Renal cortex interstitium (tissue), 11 donors: ENCODE results near the gene ZMIZ1. TPM values are rescaled to one million over a fixed set of nuclear protein-coding genes. Genes with fewer than 3 reads are reported as not detected.

ENCODE experiments used
- DNase-seq, 11 donors: peaks; one replicate each; pipeline ENCODE4 v3.0.0-alpha.2; 2013; ENCODE audit warnings: low read depth in 9 of 11, low spot score in 4 of 11; ENCODE audit errors: extremely low read depth in 1 of 11
- polyA plus RNA-seq, 3 donors: library from polyadenylated mRNA; unstranded; fragments of 120-200 nt; gene quantifications; one replicate each; pipeline ENCODE4 v1.2.1, GENCODE V29; 2013; ENCODE audit not compliant: insufficient read length in 3 of 3

ZMIZ1 gene
- polyA plus RNA-seq, 3 donors = 69.2 to 85.6 (median 74.3) TPM

DNA sequence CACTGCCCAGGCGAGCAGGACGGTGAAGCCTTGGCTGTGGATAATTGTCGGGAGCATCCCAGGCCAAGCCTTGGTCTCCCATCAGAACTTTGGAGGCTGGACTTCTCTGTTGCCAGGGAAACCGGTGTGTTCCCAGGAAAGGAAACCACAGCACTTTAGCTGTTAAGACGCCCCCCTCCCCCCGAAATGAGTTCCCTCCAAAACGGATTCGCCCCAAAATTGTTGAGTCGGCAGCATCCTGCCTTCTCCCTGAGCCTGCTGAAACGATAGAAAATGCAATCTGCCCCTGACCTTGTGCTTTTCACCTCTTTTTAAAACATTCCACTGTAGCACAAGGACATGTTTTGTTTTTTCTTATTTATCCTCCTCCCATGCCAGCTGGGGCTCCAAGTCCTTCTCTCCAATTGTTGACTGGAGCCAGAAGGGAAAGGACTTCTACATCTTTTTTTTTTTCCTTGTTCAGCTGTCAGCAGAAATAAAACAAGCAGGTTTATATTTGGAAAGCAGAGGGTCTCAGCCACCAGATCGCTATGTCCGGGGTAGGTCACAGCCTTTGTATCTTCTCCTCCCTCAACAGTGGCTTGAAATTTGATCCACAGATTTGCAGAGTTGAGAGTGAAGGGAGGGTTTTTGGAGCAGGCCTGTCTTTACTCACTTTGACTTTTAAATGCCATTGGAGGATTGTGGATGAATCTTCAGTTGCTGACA lies 116.5 kb downstream of the ZMIZ1 start:
- DNase-seq = peak in 2 of 11 donors; percentile 60 to 72

DNA sequence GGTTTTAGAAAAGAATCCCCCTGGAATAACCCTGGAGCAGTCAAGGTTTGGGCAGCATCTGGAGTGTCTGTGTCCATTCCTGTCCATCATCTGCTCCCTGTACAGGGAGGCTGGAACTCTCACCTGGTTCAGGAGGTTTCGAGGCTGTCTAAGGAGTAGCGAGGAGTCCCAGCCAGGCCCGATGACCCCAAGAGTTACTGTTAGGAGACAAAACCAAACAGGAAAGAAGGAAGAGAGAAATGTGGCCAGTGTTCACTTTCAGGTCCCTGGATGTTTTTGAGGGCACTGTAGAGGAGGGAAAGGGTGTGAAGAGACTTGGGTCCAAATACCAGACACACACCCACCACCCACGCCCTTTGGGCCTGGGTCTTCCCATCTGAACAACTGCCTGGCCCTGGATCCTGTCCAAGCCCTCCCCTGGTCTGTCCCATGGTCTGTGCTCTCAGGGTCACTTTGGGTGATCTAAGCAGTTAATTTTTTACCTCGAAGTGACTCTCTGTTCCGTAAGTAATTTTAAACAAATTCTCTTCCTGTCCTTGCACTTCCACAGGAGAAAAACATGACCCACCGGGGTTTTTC lies 117.1 kb downstream of the ZMIZ1 start:
- DNase-seq = no peak

DNA sequence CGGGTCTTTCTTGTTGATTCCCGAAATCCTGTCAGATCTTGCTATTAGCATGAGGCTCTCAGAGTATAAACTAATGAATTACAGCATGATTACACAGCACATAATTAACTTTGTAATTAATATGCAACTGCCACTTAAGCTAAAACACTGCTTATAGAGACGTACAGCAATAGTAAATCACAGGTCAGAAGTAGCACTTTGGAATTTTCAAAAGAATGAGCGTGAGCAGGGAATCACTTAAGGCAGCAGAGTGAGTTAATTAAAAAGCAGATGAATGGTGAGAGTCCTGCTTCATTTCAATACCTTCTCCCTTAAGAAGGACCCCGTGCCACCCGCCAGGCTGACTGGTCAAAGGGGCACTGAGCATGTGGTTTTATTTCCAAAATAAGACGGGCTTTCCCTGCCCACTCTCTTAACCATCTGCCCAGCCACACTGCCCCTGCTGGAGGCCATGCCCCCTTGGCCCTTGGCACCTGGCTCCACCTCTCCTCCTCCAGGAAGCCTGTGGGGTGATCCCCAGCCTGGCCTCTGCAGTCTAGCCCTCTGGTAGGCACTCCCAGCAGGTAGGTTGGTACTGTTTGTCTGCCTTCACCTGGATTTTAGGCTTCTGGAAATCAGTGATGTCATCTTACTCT lies 117.8 kb downstream of the ZMIZ1 start:
- no peak for DNase-seq

DNA sequence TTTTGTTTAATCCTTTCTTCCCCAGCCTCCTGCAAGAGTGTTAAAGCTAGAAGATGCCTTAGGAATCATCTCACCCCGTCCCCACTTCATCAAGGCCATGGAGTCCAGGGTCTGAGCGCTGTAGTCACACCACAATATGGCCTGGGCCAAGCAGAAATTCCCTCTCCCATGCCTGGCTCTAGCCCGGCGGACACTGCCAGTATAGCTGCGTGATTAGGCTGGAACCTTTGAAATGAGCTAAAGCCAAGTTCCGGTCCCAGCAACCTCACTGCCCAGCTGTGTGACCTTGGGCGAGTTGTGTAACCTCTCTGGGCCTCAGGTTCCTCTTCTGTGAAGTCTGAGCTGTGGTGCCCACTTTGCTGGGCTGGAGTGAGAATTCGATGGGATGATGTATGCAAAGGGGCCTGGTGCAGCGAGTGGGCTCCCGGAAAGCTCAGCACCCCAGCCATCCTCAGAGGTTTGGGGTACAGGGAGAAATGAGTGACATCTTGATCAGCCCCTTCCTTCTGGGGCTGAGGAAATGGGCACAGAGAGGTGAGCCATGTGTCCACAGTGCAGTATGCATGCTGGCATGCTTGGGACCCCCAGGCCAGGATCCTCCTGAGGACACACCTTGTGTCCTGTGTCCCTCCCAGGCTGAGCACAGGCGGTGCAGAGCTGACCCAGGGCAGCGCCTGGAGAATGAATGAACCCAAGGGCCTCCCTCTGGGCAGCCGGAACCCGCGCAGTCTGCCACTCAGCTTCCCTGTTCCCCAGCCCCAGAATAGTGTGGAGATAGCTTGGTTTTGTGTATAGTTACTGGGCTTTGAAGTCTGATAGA lies 118.6 kb downstream of the ZMIZ1 start:
- DNase-seq = no peak

DNA sequence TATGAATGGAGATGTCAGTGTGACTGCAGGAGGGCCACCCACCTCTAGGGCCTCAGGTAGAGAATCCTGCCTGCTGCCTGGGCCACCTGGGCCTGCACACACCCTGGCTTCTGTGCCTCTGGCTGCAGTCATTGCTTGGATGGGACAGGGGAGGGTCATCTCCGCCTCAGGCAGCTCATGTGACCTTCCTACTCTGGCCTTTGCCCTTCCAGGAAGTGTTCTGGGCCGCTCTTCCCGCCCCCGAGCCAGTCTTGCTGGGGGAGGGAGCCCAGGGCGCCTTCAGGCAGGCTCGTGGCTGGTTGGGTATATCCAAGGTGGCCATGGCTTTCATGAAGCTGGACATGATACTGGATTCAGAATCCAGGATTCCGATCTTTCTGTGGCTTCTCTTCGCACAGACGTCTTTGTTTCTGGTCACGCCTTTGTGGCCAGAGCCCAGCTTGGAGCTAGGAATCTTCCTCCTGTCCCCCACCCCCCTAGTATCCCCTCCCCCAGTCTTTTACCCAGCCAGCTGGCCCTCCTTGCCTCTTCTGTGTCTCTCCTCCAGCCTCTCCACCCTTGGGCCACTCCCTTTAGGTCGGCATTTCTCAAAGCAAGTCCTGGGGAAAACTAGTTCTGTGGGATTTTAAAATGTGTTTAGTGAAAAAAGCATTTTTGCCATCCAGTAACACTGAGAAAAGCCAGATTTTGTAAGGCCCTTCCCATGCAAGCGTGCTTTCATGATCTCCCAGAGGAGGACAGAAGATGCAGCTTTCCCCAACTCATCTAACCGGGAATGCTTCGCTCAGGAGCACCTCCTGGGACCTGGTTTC lies 119.6 kb downstream of the ZMIZ1 start:
- no peak for DNase-seq

DNA sequence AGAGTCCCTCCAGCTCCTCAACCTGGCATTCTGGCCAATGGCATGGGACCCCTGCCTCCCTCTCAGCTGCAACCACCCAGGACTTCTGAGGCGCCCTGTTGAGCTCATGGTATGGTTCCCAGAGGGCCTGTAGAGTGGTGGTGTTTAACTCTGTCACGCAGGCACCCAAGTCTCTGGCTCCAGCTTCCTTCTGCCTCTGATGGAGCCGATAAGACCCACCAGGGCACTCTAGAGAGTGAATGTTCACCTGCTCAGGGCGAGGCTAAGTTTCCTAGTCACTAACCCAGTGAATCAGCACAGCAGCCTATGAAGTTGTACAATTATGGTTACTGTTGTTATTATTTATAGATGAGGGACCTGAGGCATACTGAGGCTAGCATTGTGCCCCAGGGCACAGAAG lies 120.4 kb downstream of the ZMIZ1 start:
- DNase-seq = no peak

DNA sequence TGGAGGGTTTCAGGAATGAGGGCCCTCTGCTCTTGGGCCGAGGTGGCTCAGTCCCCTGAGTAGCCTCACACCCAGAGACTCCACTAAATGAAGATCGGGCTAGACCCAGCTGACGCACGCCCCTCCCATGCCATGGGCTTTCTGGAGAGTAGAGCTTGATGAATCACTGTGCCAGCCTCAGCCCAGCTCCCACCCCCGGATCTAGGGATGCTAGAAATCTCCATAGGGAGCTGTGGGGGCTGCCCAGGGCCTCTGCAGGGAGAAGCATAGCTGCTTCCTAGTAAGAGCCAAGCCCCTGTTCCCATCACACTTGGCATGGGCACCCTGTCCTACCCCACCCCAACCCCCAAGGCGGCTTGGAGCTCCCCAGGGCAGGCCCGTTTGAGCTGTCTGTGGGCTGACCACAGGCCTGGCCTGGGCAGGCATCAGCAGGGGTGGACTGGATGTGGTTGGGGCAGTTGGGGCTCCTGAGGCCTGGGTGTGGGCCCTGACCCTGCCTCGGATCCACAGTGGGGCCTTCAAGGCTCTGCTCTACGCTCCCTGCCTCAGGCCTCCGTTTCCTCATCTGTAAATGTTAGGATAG lies 121.2 kb downstream of the ZMIZ1 start:
- no peak for DNase-seq

DNA sequence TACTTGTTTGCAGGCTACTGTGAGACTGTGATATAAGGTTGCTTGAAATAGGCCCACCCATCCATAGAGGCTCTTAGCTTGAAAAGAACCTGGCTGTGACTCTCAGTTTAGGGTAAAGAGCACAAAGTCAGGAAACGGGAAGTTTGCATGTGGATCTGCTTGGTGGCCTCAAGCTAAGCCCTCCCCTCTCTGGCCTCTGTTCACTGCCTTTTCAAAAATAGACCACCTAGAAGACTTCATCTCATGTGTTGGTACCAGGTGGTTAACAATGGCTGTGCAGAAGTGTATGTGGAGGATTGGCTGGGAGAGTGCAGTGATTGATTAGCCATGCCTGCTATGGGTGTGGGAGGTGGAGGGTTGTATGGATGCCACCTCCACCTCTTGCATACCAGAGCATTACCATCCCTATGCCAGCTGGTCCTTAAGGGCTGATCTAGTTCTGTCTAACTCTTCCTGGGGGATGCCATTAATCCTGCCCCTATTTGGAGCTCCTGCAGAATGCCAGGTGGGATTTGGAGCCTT lies 122.0 kb downstream of the ZMIZ1 start:
- DNase-seq = no peak

DNA sequence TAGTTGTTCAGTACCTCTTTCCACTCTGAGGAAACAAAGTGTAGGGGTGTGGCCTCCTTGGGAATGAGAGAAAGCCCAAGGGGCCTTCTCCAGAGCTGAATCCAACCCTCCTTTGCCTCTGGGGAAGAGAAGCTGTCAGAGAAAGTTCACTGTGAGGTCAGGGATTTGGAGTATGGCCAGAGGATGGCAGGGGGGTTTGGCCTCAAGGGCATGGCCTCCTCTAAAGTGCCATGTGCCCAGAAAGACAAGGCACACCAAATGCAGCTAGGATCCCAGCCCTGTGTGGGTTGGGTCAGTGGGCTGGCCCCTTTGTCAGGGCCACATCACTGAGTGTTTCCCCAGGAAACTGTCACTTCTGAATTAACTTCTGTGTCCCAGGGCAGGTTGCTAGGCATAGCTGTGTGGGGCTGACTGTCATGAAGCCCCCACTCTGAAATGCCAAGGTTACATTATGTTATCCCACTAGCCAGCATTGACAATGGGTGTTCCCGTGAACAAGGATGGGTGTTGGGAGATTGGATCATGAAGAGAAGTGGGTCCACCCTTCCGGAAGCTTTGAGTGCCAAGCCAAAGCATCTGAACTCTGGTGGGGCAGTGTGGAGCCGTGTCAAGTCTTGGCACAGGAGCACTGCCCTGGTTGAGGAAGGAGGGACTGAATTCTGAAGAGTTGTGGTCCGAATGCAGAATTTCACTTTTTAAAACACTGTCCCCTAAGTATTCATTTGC lies 123.3 kb downstream of the ZMIZ1 start:
- no peak for DNase-seq

DNA sequence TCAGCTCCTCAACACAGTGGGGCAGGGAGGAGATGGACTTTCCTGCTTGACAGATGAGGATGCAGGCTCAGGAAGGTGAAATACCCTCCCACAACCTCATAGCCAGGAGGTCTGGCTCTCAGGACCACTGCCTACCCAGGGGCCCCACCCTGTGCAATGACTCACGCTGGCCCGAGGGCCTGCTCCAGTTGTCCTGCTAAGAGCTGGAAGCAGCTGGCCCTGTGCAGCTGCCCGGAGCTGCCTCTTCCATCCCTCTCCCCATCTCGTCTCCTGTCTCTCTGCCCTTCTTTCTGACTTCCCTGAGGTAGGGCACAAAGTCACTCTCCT lies 123.9 kb downstream of the ZMIZ1 start:
- no peak for DNase-seq

DNA sequence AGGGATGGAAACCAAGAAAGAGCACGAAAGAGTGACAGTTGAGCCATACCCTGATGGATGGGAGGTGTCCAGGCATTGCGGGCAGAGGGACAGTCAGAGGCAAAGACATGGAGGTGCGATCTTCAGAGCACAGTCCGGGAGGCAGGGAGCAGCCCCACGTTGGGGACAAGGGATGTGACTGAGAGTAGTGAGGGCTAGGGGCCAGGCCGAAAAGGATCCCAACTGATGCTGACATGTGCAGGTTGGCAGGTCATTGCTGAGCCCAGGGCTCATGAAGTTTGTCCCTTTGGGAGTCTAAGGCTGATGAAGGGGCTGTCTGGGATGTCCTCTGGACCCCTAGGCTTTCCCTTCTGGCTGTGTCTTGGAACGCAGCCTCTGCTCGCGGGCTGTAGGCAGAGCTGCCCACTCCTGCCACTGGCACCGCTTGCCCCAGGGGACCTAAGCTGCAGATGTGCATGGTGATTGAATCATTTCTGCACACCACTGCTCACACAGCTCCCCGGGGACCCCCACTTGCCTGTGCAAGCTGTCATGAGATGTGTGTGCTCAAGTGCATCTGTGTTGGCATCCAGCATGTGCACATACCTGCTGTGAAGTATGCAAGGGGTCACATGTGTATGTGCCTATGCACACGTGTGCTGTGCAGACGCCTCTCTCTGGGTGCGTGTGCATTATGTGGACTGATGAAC lies 125.1 kb downstream of the ZMIZ1 start:
- no peak for DNase-seq

DNA sequence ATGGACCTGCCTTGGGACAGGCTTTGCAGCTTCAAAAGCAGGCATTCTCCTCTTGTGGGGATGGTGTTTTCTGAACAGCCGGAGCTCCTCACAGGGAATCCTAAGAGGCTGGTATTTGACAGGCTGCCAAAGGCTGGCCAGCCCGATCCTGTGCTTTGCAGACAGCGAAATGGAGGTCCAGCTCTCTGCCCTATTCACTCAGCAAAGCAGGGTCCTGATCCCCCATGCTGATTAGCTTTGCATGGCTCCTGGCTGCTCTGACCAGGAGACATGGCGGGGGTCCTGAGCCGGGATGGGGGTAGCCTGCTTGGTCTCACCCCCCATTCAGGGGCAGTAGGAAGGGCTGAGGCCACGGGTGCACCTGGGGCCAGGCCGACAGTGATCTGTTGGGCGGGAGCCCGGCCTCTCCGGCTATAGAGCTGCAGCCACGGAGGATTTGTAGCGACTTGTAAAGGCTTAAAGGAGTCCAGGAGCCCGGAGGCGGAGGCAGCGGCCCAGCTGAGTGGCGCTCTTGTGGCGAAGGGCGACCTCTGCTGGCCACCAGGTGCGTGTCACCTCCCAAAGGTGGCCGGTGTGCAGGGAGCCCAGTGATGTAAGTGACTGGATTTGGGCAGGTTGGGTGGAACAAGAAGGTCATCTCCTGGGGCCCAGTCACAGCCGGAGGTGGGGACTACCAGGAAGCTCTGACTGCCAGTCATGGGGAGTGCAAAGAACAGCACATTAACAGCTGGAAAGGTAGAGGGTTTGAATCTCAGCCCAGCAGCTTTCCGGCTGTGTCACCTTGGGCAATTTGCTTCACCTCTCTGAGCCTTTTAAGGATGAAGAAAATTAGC lies 126.5 kb downstream of the ZMIZ1 start:
- DNase-seq = peak in 4 of 11 donors; percentile 75 to 82 (median 77)

DNA sequence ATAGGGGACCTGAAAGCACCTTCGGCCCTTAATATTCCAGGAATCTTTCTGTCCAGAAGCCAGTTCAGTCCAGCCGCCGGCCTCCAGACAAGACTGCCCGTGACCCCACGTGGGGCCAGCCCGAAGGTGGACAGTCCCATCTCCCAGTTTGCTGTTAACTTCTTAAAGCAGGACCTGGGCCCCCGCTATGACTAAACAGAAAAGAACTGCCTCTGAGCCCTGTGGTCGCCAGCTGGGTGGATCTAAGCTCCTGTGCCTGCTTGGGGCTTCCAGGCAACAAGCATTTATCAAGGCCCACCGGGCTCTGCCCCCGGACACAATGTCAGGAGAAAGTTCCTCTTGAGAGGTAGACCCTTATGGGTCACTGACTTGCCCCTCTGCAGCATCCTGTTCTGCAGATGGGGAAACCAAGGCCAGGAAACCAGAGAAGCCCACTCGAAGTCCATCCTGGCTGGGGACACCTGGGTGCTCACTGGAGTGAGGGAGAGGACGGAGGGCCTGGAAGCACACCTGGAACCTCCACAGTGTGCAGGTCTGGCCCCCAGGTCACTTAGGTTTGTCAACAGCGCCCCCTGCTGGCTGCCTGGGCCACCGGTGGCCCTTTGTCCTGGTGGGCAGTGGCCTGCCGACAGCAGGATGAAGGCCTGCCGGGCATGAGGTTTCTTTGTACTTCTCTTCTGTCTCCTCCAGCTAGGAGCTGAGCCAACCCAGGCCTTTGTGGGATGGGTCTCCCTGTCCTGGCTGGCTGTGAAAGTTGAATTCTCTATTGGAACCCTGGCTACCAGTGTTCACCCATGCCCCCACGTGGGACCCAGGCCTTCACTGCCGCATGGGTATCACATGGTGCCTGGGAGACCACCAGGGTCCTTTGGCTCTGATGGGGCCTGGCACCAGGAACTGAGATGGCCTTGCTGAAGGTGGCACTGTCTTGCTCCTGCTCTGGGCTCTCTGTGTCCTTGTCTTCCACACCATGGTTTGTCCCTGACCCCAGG lies 128.0 kb downstream of the ZMIZ1 start:
- peak in 1 of 11 donors; percentile 64 for DNase-seq

DNA sequence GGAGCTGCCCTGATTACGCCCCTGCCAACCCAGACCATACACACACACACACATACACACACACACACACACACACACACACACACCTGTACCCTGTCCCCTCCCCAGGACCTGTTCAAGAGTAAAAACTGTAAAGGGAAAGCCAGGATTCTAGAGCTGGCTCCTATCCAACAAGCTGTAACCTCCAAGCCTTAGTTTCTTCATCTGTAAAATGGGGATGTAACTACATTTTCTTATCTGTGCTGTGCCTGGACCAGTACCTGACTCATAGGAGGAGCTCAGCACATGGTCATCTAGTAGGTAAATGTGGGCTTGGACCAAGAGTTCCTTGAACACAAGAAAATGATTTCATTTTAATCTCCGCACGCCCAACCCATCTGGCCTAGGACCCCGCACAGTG lies 128.8 kb downstream of the ZMIZ1 start:
- no peak for DNase-seq

DNA sequence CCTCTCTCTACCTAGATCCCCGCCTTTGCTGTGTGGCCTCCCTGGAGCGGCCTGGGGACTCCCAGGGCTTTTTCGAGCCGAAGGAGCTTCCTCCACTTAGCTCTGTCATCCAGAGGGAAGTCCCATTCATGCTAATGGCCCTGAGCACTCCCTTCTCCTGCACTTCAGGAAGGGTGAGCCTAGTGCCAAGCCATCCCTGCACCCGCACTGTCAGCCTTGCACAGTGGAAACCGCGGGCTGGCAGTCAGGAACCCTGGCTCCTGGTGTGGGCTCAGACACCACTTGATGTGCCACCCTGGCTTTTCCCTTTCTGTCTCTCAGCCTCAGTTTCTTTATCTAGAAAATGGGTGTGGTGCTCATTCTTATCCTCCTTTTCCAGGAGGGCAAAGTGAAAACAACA lies 131.6 kb downstream of the ZMIZ1 start:
- no peak for DNase-seq
